H1 (cell line): Measurements from ENCODE around the gene CACNA2D1. TPM values are rescaled to one million over a fixed set of nuclear protein-coding genes. Genes with fewer than 3 reads are reported as not detected.

Experiments
- CTCF ChIA-PET: fragments of 300-600 bp; sonication (Branson Sonifier 250); formaldehyde crosslinking; loops from one replicate; lab custom pipeline; 2021; ENCODE audit not compliant: partially characterized antibody; lab: Charles Lee
- POLR2A ChIA-PET: fragments of 300-600 bp; sonication (Branson Sonifier 250); formaldehyde crosslinking; loops from one replicate; lab custom pipeline; 2021; ENCODE audit warnings: inconsistent platforms; ENCODE audit not compliant: partially characterized antibody; lab: Charles Lee
- DNase-seq, 2 experiments: peaks; one replicate each; pipeline versions ENCODE4 v3.0.0 to v3.0.0-alpha.2; 2010 to 2022; ENCODE audit warnings: low spot score in 2 of 2, low read depth in 1 of 2, mixed read lengths in 1 of 2
- FAIRE-seq: peaks from 2 replicates; lab custom pipeline; 2011; peaks lifted over from hg19 to GRCh38; lab: Jason Lieb, UNC
- H2AFZ ChIP-seq: 2 replicates; pipeline ENCODE4 v1.8.1; 2012; ENCODE audit warnings: low read length, inconsistent platforms
- H2AK5ac ChIP-seq: 2 replicates; pipeline ENCODE4 v1.6.1; 2013; ENCODE audit warnings: low read depth, low read length
- H2BK120ac ChIP-seq: replicated peaks from 2 replicates; pipeline ENCODE3; 2013; ENCODE audit warnings: low read depth, low read length, inconsistent platforms
- H2BK12ac ChIP-seq: 2 replicates; pipeline ENCODE4 v1.6.1; 2013; ENCODE audit warnings: low read depth, low read length
- H2BK15ac ChIP-seq: 2 replicates; pipeline ENCODE4 v1.6.1; 2013; ENCODE audit warnings: low read length
- H2BK20ac ChIP-seq: 2 replicates; pipeline ENCODE4 v1.6.1; 2013; ENCODE audit warnings: low read length
- H2BK5ac ChIP-seq: 2 replicates; pipeline ENCODE4 v1.6.1; 2013; ENCODE audit warnings: low read depth, low read length
- H3K14ac ChIP-seq: 2 replicates; pipeline ENCODE4 v1.6.1; 2013; ENCODE audit warnings: inconsistent platforms; ENCODE audit not compliant: insufficient read length
- H3K18ac ChIP-seq: 2 replicates; pipeline ENCODE4 v1.6.1; 2013; ENCODE audit warnings: low read length; ENCODE audit errors: extremely low read depth
- H3K23ac ChIP-seq: 2 replicates; pipeline ENCODE4 v1.6.1; 2013; ENCODE audit warnings: inconsistent platforms; ENCODE audit not compliant: insufficient read length
- H3K23me2 ChIP-seq: 2 replicates; pipeline ENCODE4 v1.6.1; 2013; ENCODE audit warnings: low read depth, low read length
- H3K27ac ChIP-seq: 2 replicates; pipeline ENCODE4 v1.6.1; 2011; ENCODE audit warnings: low read depth, low read length, inconsistent platforms
- H3K27me3 ChIP-seq, 4 experiments: replicated peaks in 1 of 4; 1 replicate in 1 of 4; 2 replicates in 3 of 4; pipeline versions ENCODE4 v1.6.1 to v1.8.1; 2011 to 2013; ENCODE audit warnings: low read length in 3 of 4, mild to moderate bottlenecking in 3 of 4, inconsistent platforms in 2 of 4, mixed read lengths in 2 of 4, moderate library complexity in 1 of 4; ENCODE audit not compliant: control insufficient read depth in 3 of 4, insufficient read depth in 3 of 4; ENCODE audit errors: extremely low read depth in 1 of 4
- H3K36me3 ChIP-seq, 4 experiments: 2 replicates each; pipeline versions ENCODE4 v1.6.1 to v1.8.1; 2011 to 2013; ENCODE audit warnings: mild to moderate bottlenecking in 4 of 4, low read length in 3 of 4, moderate library complexity in 2 of 4, control low read depth in 1 of 4, inconsistent platforms in 1 of 4; ENCODE audit not compliant: insufficient read depth in 4 of 4, control insufficient read depth in 2 of 4
- H3K4ac ChIP-seq: replicated peaks from 2 replicates; pipeline ENCODE3; 2013; ENCODE audit warnings: low read length, low read depth, mixed read lengths, inconsistent platforms; ENCODE audit not compliant: insufficient read length
- H3K4me1 ChIP-seq, 4 experiments: replicated peaks in 1 of 4; 1 replicate in 1 of 4; 2 replicates in 3 of 4; pipeline versions ENCODE4 v1.6.1 to v1.8.1; 2011 to 2013; ENCODE audit warnings: low read length in 3 of 4, inconsistent platforms in 2 of 4, mixed read lengths in 1 of 4; ENCODE audit not compliant: insufficient read depth in 4 of 4, control insufficient read depth in 3 of 4
- H3K4me2 ChIP-seq, 2 experiments: 2 replicates each; pipeline versions ENCODE4 v1.6.1 to v1.8.1; 2011 to 2013; ENCODE audit warnings: low read depth in 2 of 2, low read length in 2 of 2, control low read depth in 1 of 2, inconsistent platforms in 1 of 2, mild to moderate bottlenecking in 1 of 2; ENCODE audit not compliant: insufficient read depth in 1 of 2
- H3K4me3 ChIP-seq, 4 experiments: fragments of 200-600, 300-600 bp in 1 of 4; sonication (generic), shearing (Covaris generic), sonication (Bioruptor Twin) in 1 of 4; 2 replicates each; pipeline versions ENCODE4 v1.5.1 to v1.8.1; 2011 to 2016; ENCODE audit warnings: low read length in 4 of 4, low read depth in 3 of 4, control low read depth in 2 of 4, inconsistent platforms in 2 of 4, mild to moderate bottlenecking in 2 of 4, mixed read lengths in 1 of 4, moderate library complexity in 1 of 4; ENCODE audit not compliant: insufficient read depth in 2 of 4; ENCODE audit errors: extremely low read depth in 1 of 4
- H3K56ac ChIP-seq: replicated peaks from 2 replicates; pipeline ENCODE3; 2013; ENCODE audit warnings: low read depth, mild to moderate bottlenecking, mixed read lengths, low read length, inconsistent platforms; ENCODE audit not compliant: insufficient read length
- H3K79me1 ChIP-seq: 2 replicates; pipeline ENCODE4 v1.6.1; 2013; ENCODE audit warnings: low read depth, low read length, control low read depth
- H3K79me2 ChIP-seq, 2 experiments: 2 replicates each; pipeline versions ENCODE4 v1.6.1 to v1.8.1; 2012 to 2013; ENCODE audit warnings: low read length in 2 of 2, mild to moderate bottlenecking in 2 of 2, inconsistent platforms in 1 of 2; ENCODE audit not compliant: insufficient read depth in 2 of 2, control insufficient read depth in 1 of 2
- H3K9ac ChIP-seq, 4 experiments: replicated peaks in 1 of 4; 1 replicate in 1 of 4; 2 replicates in 3 of 4; pipeline versions ENCODE4 v1.6.1 to v1.8.1; 2011 to 2013; ENCODE audit warnings: low read depth in 3 of 4, low read length in 3 of 4, control low read depth in 2 of 4, mild to moderate bottlenecking in 2 of 4, moderate library complexity in 2 of 4, inconsistent platforms in 1 of 4; ENCODE audit errors: extremely low read depth in 1 of 4
- H3K9me3 ChIP-seq, 2 experiments: 2 replicates each; pipeline versions ENCODE4 v1.6.1 to v1.8.1; 2012 to 2013; ENCODE audit warnings: mild to moderate bottlenecking in 2 of 2, moderate library complexity in 2 of 2, control low read depth in 1 of 2, inconsistent platforms in 1 of 2, low read depth in 1 of 2, low read length in 1 of 2, mixed read lengths in 1 of 2; ENCODE audit not compliant: insufficient read depth in 2 of 2
- H4K20me1 ChIP-seq, 2 experiments: replicated peaks in 1 of 2; 2 replicates each; pipeline versions ENCODE3 to v1.8.1; 2011 to 2013; ENCODE audit warnings: inconsistent platforms in 2 of 2, low read length in 2 of 2, mild to moderate bottlenecking in 1 of 2; ENCODE audit not compliant: insufficient read depth in 2 of 2, control insufficient read depth in 1 of 2
- H4K5ac ChIP-seq: 2 replicates; pipeline ENCODE4 v1.6.1; 2013; ENCODE audit warnings: low read length, low read depth, mixed read lengths, inconsistent platforms; ENCODE audit not compliant: insufficient read length
- H4K8ac ChIP-seq: 2 replicates; pipeline ENCODE4 v1.8.0; 2013; ENCODE audit warnings: mild to moderate bottlenecking, moderate library complexity, low read length, inconsistent platforms; ENCODE audit not compliant: insufficient read depth; ENCODE audit errors: extremely low read depth
- H4K91ac ChIP-seq: replicated peaks from 2 replicates; pipeline ENCODE3; 2013; ENCODE audit warnings: low read length, mixed read lengths, inconsistent platforms; ENCODE audit not compliant: insufficient read length
- ASH2L ChIP-seq: fragments of 200-600, 300-600 bp; sonication (generic); IDR thresholded peaks from one replicate; pipeline ENCODE4 v1.7.1; 2017; ENCODE audit warnings: low read length
- CBX5 ChIP-seq: fragments of 300-800, 300-1000 bp; sonication (generic); IDR thresholded peaks from 2 replicates; pipeline ENCODE4 v1.7.1; 2016; ENCODE audit warnings: antibody characterized with exemption, low read length, low read depth
- CTBP2 ChIP-seq: IDR thresholded peaks from 2 replicates; pipeline ENCODE4 v1.7.0; 2011; ENCODE audit warnings: borderline replicate concordance, mild to moderate bottlenecking, moderate library complexity, mixed read lengths, low read length; ENCODE audit not compliant: insufficient read depth, insufficient read length
- KDM5A ChIP-seq: fragments of 200-600 bp; IDR thresholded peaks from 2 replicates; pipeline ENCODE4 v1.7.1; 2012; ENCODE audit warnings: mild to moderate bottlenecking, low read length, inconsistent platforms, mixed read lengths
- PHF8 ChIP-seq: fragments of 200-600 bp; sonication (generic); conservative IDR thresholded peaks from 2 replicates; pipeline ENCODE4 v1.7.1; 2012; ENCODE audit warnings: low read depth, mild to moderate bottlenecking, inconsistent platforms, low read length, moderate library complexity
- POLR2A ChIP-seq, 2 experiments: IDR thresholded peaks; 1 replicate in 1 of 2; 2 replicates in 1 of 2; pipeline ENCODE4 v1.6.1; 2011; ENCODE audit warnings: low read depth in 2 of 2, low read length in 2 of 2, mild to moderate bottlenecking in 2 of 2; ENCODE audit errors: control extremely low read depth in 1 of 2
- POLR2AphosphoS5 ChIP-seq: IDR thresholded peaks from 2 replicates; pipeline ENCODE4 v1.6.1; 2011; ENCODE audit warnings: low read depth, low read length
- RAD21 ChIP-seq, 2 experiments: IDR thresholded peaks in 1 of 2; conservative IDR thresholded peaks in 1 of 2; 2 replicates each; pipeline ENCODE4 v1.6.1; 2011; ENCODE audit warnings: low read depth in 2 of 2, low read length in 2 of 2, improper control_type of control experiment in 1 of 2, inconsistent platforms in 1 of 2, mild to moderate bottlenecking in 1 of 2, moderate library complexity in 1 of 2
- RXRA ChIP-seq: IDR thresholded peaks from 2 replicates; pipeline ENCODE4 v1.6.1; 2011; ENCODE audit warnings: low read depth, mild to moderate bottlenecking, low read length, moderate library complexity; ENCODE audit not compliant: insufficient read depth
- SP2 ChIP-seq: IDR thresholded peaks from 2 replicates; pipeline ENCODE4 v1.6.1; 2012; ENCODE audit warnings: mild to moderate bottlenecking, low read length, inconsistent platforms
- SP4 ChIP-seq: IDR thresholded peaks from 2 replicates; pipeline ENCODE4 v1.6.1; 2012; ENCODE audit warnings: low read length, inconsistent platforms
- TAF1 ChIP-seq: IDR thresholded peaks from 2 replicates; pipeline ENCODE4 v1.6.1; 2011; ENCODE audit warnings: mild to moderate bottlenecking, low read depth, low read length
- WGBS, 2 experiments: shearing (Covaris generic) in 1 of 2; methylation state at CpG; one replicate each; pipeline versions ENCODE4 v1.1.6 to v1.1.7; 2013 to 2015; ENCODE audit warnings: low lambda C conversion rate in 2 of 2, mixed read lengths in 2 of 2, inconsistent platforms in 1 of 2, low coverage in 1 of 2, missing lambda C conversion rate in 1 of 2; ENCODE audit not compliant: insufficient replicate concordance in 2 of 2, insufficient coverage in 1 of 2, insufficient read length in 1 of 2; ENCODE audit errors: extremely low coverage in 1 of 2, missing lambda C conversion rate in 1 of 2; 5-methylcytosine and 5-hydroxymethylcytosine counted together
- polyA plus RNA-seq, 7 experiments: library from polyadenylated mRNA; depleted of rRNA in 3 of 7; stranded (reverse) in 5 of 7; unstranded in 2 of 7; fragments of >200 nt in 5 of 7; fragments of 200-250 nt in 2 of 7; gene quantifications; 1 replicate in 5 of 7; 2 replicates in 1 of 7; 4 replicates in 1 of 7; pipeline versions ENCODE4 v1.2.1 to v1.2.3, GENCODE V29; 2011 to 2013; ENCODE audit warnings: missing spikeins in 2 of 7, mixed read lengths in 2 of 7
- total RNA-seq: library from RNA; stranded (reverse); fragmentation: NEBNext Ultra II Directional; extraction: Animal tissue kit (Norgen Biotek cat#: 25700); gene quantifications from 2 replicates; pipeline ENCODE4 v1.2.1, GENCODE V29; 2021

Gene CACNA2D1
- total and polyA plus RNA-seq, 2 of the 8 experiments (the other 6 are each of a cell fraction or from before 2014, with no cell fraction given), result 4.3 to 27.3 TPM

DNA sequence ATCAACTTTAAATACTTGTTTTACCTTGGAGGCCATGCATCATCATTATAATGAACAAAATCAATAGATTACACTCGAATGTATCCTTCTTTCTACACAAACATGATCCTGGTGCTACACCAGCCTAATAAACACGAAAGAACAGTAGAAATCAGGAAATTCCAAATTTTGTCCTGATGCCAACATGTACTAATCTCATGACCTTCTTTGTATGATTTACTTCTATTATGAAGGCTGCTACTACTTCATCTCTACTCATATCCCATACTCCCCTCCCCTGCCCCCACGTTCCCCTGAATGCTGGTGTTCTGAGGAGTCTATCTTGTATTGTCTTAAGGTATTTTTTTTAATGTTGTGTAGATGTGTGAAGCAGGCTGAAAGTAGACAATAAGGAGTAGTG is 315.0 kb downstream of the CACNA2D1 start:
- H4K20me1 ChIP-seq, result no peaks in the 10 kb centered on the region
- no peak overlapping the region for H2BK5ac ChIP-seq
- peaks cover 4 to 6% of the 10 kb centered on the region in 2 experiments; a peak in 2 of 4 replicates for H3K9me3 ChIP-seq
- CTCF ChIA-PET, result no interaction called here
- no peak overlapping the region for H3K9ac ChIP-seq
- DNase-seq, result no peak
- 84% methylated on average over 3 of the region's 3 CpGs; no CpG with 5 or more reads in 1 of the 2 experiments for WGBS, 2 experiments
- H2BK15ac ChIP-seq, result no peak overlapping the region
- H3K27ac ChIP-seq, result no peak overlapping the region
- H3K79me2 ChIP-seq, result no peaks in the 10 kb centered on the region
- H4K5ac ChIP-seq, result no peak overlapping the region
- H2BK120ac ChIP-seq, result no peak overlapping the region
- H3K79me1 ChIP-seq, result no peaks in the 10 kb centered on the region
- no peak overlapping the region for H3K4me2 ChIP-seq
- H3K4me3 ChIP-seq, result no peak overlapping the region
- no peak overlapping the region for H2BK12ac ChIP-seq
- H2AK5ac ChIP-seq, result no peak overlapping the region
- peaks cover 0 to 9% (median 3%) of the 10 kb centered on the region in 4 experiments; a peak in 4 of 8 replicates for H3K36me3 ChIP-seq
- H2BK20ac ChIP-seq, result no peak overlapping the region
- no peaks in the 10 kb centered on the region for H3K23me2 ChIP-seq
- H3K4me1 ChIP-seq, result no peaks in the 10 kb centered on the region; a peak in 1 of 7 replicates
- no peak overlapping the region for H3K23ac ChIP-seq
- H3K14ac ChIP-seq, result no peak overlapping the region
- no peak overlapping the region for H4K8ac ChIP-seq
- no peak overlapping the region for H3K4ac ChIP-seq
- no peak overlapping the region for H3K56ac ChIP-seq
- no peak for FAIRE-seq
- no peak overlapping the region for H3K18ac ChIP-seq
- H2AFZ ChIP-seq, result no peak overlapping the region
- no peak overlapping the region for H4K91ac ChIP-seq
- POLR2A ChIA-PET, result no interaction called here
- peaks cover 0 to 1% (median 0%) of the 10 kb centered on the region in 4 experiments; a peak in 1 of 7 replicates for H3K27me3 ChIP-seq
- TF ChIP-seq KDM5A (no peak), SP4 (no peak), RXRA (no peak), CBX5 (no peak), SP2 (no peak), POLR2AphosphoS5 (no peak), ASH2L (no peak), RAD21 (IDR thresholded peaks at IDR 0.05 in 1 of 2, conservative IDR thresholded peaks at IDR 0.05 in 1 of 2; ENCODE audit: low read depth in 2 of 2, low read length in 2 of 2) (no peak), CTBP2 (no peak), PHF8 (no peak), TAF1 (no peak), POLR2A (IDR thresholded peaks at IDR 0.05; ENCODE audit: control extremely low read depth in 1 of 2, low read depth in 2 of 2, low read length in 2 of 2) (no peak)
